Measurements from ENCODE around the gene HADHB.

- TF ChIP-seq CTCF (conservative IDR thresholded peaks at IDR 0.05 in 1 of 2, IDR thresholded peaks at IDR 0.05 in 1 of 2; ENCODE audit: extremely low read depth in 1 of 2, insufficient read depth in 1 of 2, low read depth in 1 of 2, low read length in 2 of 2) (no peak), EZH2 (IDR thresholded peaks at IDR 0.05; ENCODE audit: borderline replicate concordance, low read length) (no peak)
Measured at GRCh38 chr2:26195040-26195984, 49.4 kb upstream of the HADHB start.
